Liver (tissue), 9 donors: ENCODE measurements around the gene HTR4. TPM values are rescaled to one million over a fixed set of nuclear protein-coding genes. Genes with fewer than 3 reads are reported as not detected.
A peak's percentile ranks its signal among the peaks of the same experiment; 100 is the strongest.

Experiments
- DNase-seq: peaks from one replicate; pipeline ENCODE4 v3.0.0-alpha.2; 2017; ENCODE audit warnings: low spot score
- H3K27ac ChIP-seq, 2 donors: one replicate each; pipeline ENCODE4 v1.7.0; 2013; ENCODE audit warnings: inconsistent platforms in 2 of 2, low read length in 2 of 2, control low read depth in 1 of 2, low read depth in 1 of 2, mild to moderate bottlenecking in 1 of 2
- H3K27me3 ChIP-seq, 4 donors: one replicate each; pipeline versions ENCODE4 v1.6.1 to v1.7.0; 2013; ENCODE audit warnings: low read length in 3 of 4, inconsistent platforms in 1 of 4, mild to moderate bottlenecking in 1 of 4, moderate library complexity in 1 of 4; ENCODE audit not compliant: control insufficient read depth in 4 of 4, insufficient read depth in 4 of 4
- H3K36me3 ChIP-seq, 4 donors: one replicate each; pipeline versions ENCODE4 v1.6.1 to v1.7.0; 2013; ENCODE audit warnings: low read length in 3 of 4, mild to moderate bottlenecking in 3 of 4, low read depth in 1 of 4, moderate library complexity in 1 of 4; ENCODE audit not compliant: control insufficient read depth in 4 of 4, insufficient read depth in 3 of 4
- H3K4me1 ChIP-seq, 4 donors: one replicate each; pipeline versions ENCODE4 v1.6.1 to v1.7.0; 2013; ENCODE audit warnings: low read length in 3 of 4, mild to moderate bottlenecking in 3 of 4, moderate library complexity in 1 of 4; ENCODE audit not compliant: control insufficient read depth in 4 of 4, insufficient read depth in 4 of 4
- H3K4me3 ChIP-seq, 3 donors: one replicate each; pipeline versions ENCODE4 v1.6.1 to v1.7.0; 2013; ENCODE audit warnings: low read length in 3 of 3, control low read depth in 1 of 3, low read depth in 1 of 3, mild to moderate bottlenecking in 1 of 3
- H3K9ac ChIP-seq, 2 donors: one replicate each; pipeline ENCODE4 v1.7.0; 2013; ENCODE audit warnings: low read length in 2 of 2, mild to moderate bottlenecking in 2 of 2, moderate library complexity in 2 of 2, control low read depth in 1 of 2, low read depth in 1 of 2
- H3K9me3 ChIP-seq, 4 donors: one replicate each; pipeline versions ENCODE4 v1.6.1 to v1.7.0; 2013; ENCODE audit warnings: low read length in 3 of 4; ENCODE audit not compliant: control insufficient read depth in 4 of 4
- ATF3 ChIP-seq: IDR thresholded peaks from 2 replicates; pipeline ENCODE4 v1.6.1; 2016; ENCODE audit warnings: antibody characterized with exemption
- EGR1 ChIP-seq, 2 donors: IDR thresholded peaks; 2 replicates each; pipeline ENCODE4 v1.6.1; 2016 to 2018; ENCODE audit warnings: antibody characterized with exemption in 2 of 2, low read depth in 2 of 2
- FOXA1 ChIP-seq: IDR thresholded peaks from 2 replicates; pipeline ENCODE4 v1.6.1; 2016; ENCODE audit warnings: antibody characterized with exemption
- FOXA2 ChIP-seq: IDR thresholded peaks from 2 replicates; pipeline ENCODE4 v1.6.1; 2016; ENCODE audit warnings: antibody characterized with exemption
- GABPA ChIP-seq, 2 donors: IDR thresholded peaks in 1 of 2; conservative IDR thresholded peaks in 1 of 2; 2 replicates each; pipeline ENCODE4 v1.6.1; 2016; ENCODE audit warnings: antibody characterized with exemption in 2 of 2, mild to moderate bottlenecking in 1 of 2, moderate library complexity in 1 of 2
- HNF4A ChIP-seq, 2 donors: conservative IDR thresholded peaks; 2 replicates each; pipeline ENCODE4 v1.6.1; 2016; ENCODE audit warnings: antibody characterized with exemption in 2 of 2, mild to moderate bottlenecking in 2 of 2
- HNF4G ChIP-seq: IDR thresholded peaks from 2 replicates; pipeline ENCODE4 v1.6.1; 2016; ENCODE audit warnings: antibody characterized with exemption
- JUND ChIP-seq, 2 donors: IDR thresholded peaks; 2 replicates each; pipeline ENCODE4 v1.6.1; 2016; ENCODE audit warnings: antibody characterized with exemption in 2 of 2
- MAX ChIP-seq: IDR thresholded peaks from 2 replicates; pipeline ENCODE4 v1.6.1; 2016; ENCODE audit warnings: antibody characterized with exemption
- NR2F2 ChIP-seq: IDR thresholded peaks from 2 replicates; pipeline ENCODE4 v1.6.1; 2016; ENCODE audit warnings: antibody characterized with exemption
- RXRA ChIP-seq, 2 donors: IDR thresholded peaks; 2 replicates each; pipeline ENCODE4 v1.6.1; 2017 to 2018; ENCODE audit warnings: antibody characterized with exemption in 2 of 2, mild to moderate bottlenecking in 1 of 2
- SP1 ChIP-seq: IDR thresholded peaks from 2 replicates; pipeline ENCODE4 v1.6.1; 2018; ENCODE audit warnings: antibody characterized with exemption, mild to moderate bottlenecking
- TAF1 ChIP-seq: conservative IDR thresholded peaks from 2 replicates; pipeline ENCODE4 v1.6.1; 2016; ENCODE audit warnings: antibody characterized with exemption, mild to moderate bottlenecking
- YY1 ChIP-seq: IDR thresholded peaks from 2 replicates; pipeline ENCODE4 v1.6.1; 2016; ENCODE audit warnings: antibody characterized with exemption, mild to moderate bottlenecking
- WGBS: extraction: QIAGEN DNeasy Blood & Tissue Kit; methylation state at CpG from one replicate; pipeline ENCODE4 v1.1.7; 2013; 5-methylcytosine and 5-hydroxymethylcytosine counted together
- polyA plus RNA-seq, 2 donors: library from polyadenylated mRNA; stranded (reverse) in 1 of 2; unstranded in 1 of 2; fragments of 200-250 nt in 1 of 2; fragments of >200 nt in 1 of 2; fragmentation: Nextera tagmentation in 1 of 2; extraction: Ambion mirVana in 1 of 2; gene quantifications; one replicate each; pipeline versions ENCODE4 v1.2.1 to v1.2.3, GENCODE V29; 2013 to 2015
- total RNA-seq, 2 donors: library from RNA; depleted of rRNA; stranded (reverse); fragments of >200 nt; gene quantifications; one replicate each; pipeline ENCODE4 v1.2.3, GENCODE V29; 2014
- TF ChIP-seq, protein P1 (sequence below): fragments of 150-350 bp; IDR thresholded peaks from 2 replicates; pipeline ENCODE4 v1.5.1; 2017; ENCODE audit warnings: improper control_type of control experiment, low read depth, low read length; ENCODE audit not compliant: missing input control
- TF ChIP-seq, protein P2 (sequence below): IDR thresholded peaks from 2 replicates; pipeline ENCODE4 v1.6.1; 2016; ENCODE audit warnings: antibody characterized with exemption
- donor health status: healthy.
- donor health status: healthy.
- donor health status: healthy.
- donor health status: healthy.
- donor health status: healthy.

HTR4 gene
- total and polyA plus RNA-seq, 4 donors = 0.19 to 2.4 (median 0.98) TPM

- no peak overlapping the region for H3K27ac ChIP-seq
- 93% methylated on average over 8 of the region's 8 CpGs for WGBS
- no peaks in the 10 kb centered on the region for H3K9me3 ChIP-seq
- H3K4me3 ChIP-seq = no peak overlapping the region
- TF ChIP-seq TAF1 (no peak), ATF3 (no peak), HNF4A (conservative IDR thresholded peaks at IDR 0.05) (no peak), SP1 (no peak), NR2F2 (peak; percentile 11), FOXA1 (no peak), JUND (IDR thresholded peaks at IDR 0.05) (no peak), MAX (no peak)
- no peak for DNase-seq
- no peak overlapping the region for H3K9ac ChIP-seq
- no peaks in the 10 kb centered on the region for H3K27me3 ChIP-seq
- H3K36me3 ChIP-seq = no peaks in the 10 kb centered on the region
- peaks cover 0 to 4% (median under 1%) of the 10 kb centered on the region in 4 donors for H3K4me1 ChIP-seq
Measured at GRCh38 chr5:148474025-148474511, 180.3 kb downstream of the HTR4 start.

DNA sequence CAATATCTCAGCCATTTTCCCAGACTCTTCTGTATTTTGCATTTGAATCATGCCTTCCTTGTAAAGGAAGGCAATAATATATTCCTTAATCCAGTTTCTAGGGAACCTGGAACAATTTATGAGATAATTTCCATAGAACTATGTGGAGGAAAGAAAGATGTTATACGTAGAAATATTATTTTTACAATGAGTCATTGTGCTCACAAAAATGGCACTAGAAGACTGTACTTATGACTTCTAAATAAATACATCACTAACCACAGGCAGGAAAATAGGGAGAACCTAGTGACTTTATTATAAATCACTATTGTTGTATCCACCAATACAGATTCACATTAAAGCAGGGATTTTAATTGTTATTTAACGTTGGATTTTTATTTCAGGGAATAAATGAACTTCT lies 182.9 kb downstream of the HTR4 start:
- WGBS = 89% methylated on average over 2 of the region's 2 CpGs
- no peaks in the 10 kb centered on the region for H3K9me3 ChIP-seq
- H3K4me3 ChIP-seq = no peak overlapping the region
- H3K27ac ChIP-seq = no peak overlapping the region
- no peak overlapping the region for H3K9ac ChIP-seq
- no peak for DNase-seq
- TF ChIP-seq SP1 (no peak), HNF4A (conservative IDR thresholded peaks at IDR 0.05) (no peak), YY1 (no peak), MAX (no peak), JUND (IDR thresholded peaks at IDR 0.05) (no peak), GABPA (IDR thresholded peaks at IDR 0.05 in 1 of 2, conservative IDR thresholded peaks at IDR 0.05 in 1 of 2) (no peak), HNF4G (no peak)
- TF ChIP-seq, protein P1, sequence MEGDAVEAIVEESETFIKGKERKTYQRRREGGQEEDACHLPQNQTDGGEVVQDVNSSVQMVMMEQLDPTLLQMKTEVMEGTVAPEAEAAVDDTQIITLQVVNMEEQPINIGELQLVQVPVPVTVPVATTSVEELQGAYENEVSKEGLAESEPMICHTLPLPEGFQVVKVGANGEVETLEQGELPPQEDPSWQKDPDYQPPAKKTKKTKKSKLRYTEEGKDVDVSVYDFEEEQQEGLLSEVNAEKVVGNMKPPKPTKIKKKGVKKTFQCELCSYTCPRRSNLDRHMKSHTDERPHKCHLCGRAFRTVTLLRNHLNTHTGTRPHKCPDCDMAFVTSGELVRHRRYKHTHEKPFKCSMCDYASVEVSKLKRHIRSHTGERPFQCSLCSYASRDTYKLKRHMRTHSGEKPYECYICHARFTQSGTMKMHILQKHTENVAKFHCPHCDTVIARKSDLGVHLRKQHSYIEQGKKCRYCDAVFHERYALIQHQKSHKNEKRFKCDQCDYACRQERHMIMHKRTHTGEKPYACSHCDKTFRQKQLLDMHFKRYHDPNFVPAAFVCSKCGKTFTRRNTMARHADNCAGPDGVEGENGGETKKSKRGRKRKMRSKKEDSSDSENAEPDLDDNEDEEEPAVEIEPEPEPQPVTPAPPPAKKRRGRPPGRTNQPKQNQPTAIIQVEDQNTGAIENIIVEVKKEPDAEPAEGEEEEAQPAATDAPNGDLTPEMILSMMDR = no peak
- TF ChIP-seq, protein P2, sequence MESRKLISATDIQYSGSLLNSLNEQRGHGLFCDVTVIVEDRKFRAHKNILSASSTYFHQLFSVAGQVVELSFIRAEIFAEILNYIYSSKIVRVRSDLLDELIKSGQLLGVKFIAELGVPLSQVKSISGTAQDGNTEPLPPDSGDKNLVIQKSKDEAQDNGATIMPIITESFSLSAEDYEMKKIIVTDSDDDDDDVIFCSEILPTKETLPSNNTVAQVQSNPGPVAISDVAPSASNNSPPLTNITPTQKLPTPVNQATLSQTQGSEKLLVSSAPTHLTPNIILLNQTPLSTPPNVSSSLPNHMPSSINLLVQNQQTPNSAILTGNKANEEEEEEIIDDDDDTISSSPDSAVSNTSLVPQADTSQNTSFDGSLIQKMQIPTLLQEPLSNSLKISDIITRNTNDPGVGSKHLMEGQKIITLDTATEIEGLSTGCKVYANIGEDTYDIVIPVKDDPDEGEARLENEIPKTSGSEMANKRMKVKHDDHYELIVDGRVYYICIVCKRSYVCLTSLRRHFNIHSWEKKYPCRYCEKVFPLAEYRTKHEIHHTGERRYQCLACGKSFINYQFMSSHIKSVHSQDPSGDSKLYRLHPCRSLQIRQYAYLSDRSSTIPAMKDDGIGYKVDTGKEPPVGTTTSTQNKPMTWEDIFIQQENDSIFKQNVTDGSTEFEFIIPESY = no peak
- no peaks in the 10 kb centered on the region for H3K27me3 ChIP-seq
- peaks cover 0 to 5% (median under 1%) of the 10 kb centered on the region in 4 donors for H3K4me1 ChIP-seq
- H3K36me3 ChIP-seq = no peaks in the 10 kb centered on the region

- Histone ChIP-seq H3K36me3 (no peaks in the 10 kb centered on the region), H3K4me3 (no peak overlapping the region), H3K9me3 (no peaks in the 10 kb centered on the region), H3K27ac (no peak overlapping the region), H3K9ac (no peak overlapping the region), H3K4me1 (peaks cover 0 to 5% (median under 1%) of the 10 kb centered on the region in 4 donors), H3K27me3 (no peaks in the 10 kb centered on the region)
- no peak for DNase-seq
- WGBS = 49% methylated on average over 4 of the region's 4 CpGs
- peak in 1 of 2 donors; percentile 47 for TF ChIP-seq GABPA (IDR thresholded peaks at IDR 0.05 in 1 of 2, conservative IDR thresholded peaks at IDR 0.05 in 1 of 2)
- TF ChIP-seq TAF1 = no peak
- no peak for TF ChIP-seq ATF3
- TF ChIP-seq FOXA1 = peak; percentile 20
- peak; percentile 62 for TF ChIP-seq SP1
- TF ChIP-seq FOXA2 = peak; percentile 38
- peak; percentile 36 for TF ChIP-seq YY1
- peak; percentile 33 to 52 for TF ChIP-seq HNF4A (conservative IDR thresholded peaks at IDR 0.05)
- TF ChIP-seq NR2F2 = no peak
- TF ChIP-seq, protein P1 = no peak
- TF ChIP-seq, protein P2 = no peak
- peak; percentile 27 to 79 for TF ChIP-seq RXRA (IDR thresholded peaks at IDR 0.05)
- TF ChIP-seq MAX = peak; percentile 34
- TF ChIP-seq EGR1 (IDR thresholded peaks at IDR 0.05; ENCODE audit: low read depth in 2 of 2) = no peak
Measured at GRCh38 chr5:148469501-148469935, 184.8 kb downstream of the HTR4 start.
